DMS 273 treated with DMSO at 0.1 percent for 48 hours (cell line): Measurements from ENCODE around the gene ZNF280B.
"Not testable (repeated sequence)": the region's sequence is repeated elsewhere in the genome, so short reads cannot be mapped to it uniquely, and the experiment has no call there.

Experiments
- DNase-seq: peaks from one replicate; lab custom pipeline; 2025; lab: John Stamatoyannopoulos, UW

ZNF280B gene

DNA sequence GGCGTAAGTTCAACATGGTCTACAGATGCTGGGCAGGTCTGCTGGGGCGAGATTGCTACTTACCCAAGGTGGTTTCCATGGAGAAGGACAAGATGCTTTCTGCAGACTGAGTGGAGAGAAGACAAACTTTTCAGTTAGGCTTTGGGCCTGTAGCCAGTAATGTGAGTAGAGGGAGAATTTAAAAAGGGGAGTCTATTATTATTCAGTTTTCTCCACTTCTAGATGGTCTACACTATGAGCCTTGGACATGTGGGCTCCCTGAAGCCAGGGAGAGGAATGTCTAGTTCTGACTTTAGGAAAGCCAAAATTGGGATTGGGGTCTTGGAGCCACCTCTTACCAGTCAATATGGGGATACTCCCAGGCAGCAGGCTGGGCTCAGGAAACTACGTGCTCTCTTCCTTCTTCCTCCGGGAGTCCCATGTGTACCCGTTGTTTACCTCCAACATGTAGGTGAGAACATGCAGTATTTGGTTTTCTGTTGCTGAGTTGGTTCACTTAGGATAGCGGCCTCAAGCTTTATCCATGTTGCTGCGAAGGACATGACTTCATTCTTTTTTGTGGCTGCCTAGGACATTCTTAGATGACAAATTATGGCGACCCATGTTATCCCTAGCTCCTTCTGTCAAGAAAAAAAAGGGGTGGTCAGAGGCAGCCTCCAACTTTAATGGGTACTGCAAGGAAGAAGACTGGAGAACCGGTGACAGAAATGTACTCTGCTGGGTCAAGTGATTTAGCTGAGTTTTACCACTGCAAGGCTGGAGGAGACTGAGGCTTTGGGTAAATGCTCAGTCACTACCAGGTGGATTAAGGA, 26.3 kb upstream of the ZNF280B start:
- DNase-seq = no peak

DNA sequence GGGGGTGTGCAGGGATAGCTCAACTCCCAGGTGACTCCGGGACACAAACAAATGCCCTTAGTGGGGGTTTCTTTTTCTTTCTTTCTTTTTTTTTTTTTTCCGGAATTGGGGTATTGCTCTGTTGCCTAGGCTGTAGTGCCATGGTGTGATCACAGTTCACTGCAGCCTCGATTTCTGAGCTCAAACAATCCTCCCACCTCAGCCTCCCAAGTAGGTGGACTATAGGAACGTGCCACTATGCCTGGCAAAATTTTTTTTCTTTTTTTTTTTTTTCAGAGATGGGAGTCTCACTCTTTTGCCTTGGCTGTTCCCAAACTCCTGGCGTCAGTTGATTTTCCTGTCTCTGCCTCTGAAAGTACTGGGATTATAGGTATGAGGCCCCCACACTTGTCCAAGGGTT, 25.3 kb upstream of the ZNF280B start:
- DNase-seq = no peak

DNA sequence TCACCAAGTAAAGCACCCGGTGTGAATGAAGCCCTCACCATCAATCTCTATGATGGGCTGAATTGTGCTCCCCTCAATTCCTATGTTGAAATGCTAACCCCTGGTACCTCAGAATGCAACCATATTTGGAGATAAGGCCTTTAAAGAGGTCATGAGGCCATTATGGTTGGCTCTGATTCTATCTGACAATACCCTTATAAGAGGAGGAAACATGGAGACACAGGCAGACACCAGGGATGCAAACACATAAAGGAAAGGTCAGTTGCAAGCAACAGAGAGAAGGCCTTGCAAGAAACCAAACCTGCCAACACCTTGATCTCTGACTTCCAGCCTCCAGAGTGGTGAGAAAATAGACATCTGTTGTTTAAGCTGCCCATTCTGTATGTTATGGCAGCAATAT, 24.9 kb upstream of the ZNF280B start:
- no peak for DNase-seq

DNA sequence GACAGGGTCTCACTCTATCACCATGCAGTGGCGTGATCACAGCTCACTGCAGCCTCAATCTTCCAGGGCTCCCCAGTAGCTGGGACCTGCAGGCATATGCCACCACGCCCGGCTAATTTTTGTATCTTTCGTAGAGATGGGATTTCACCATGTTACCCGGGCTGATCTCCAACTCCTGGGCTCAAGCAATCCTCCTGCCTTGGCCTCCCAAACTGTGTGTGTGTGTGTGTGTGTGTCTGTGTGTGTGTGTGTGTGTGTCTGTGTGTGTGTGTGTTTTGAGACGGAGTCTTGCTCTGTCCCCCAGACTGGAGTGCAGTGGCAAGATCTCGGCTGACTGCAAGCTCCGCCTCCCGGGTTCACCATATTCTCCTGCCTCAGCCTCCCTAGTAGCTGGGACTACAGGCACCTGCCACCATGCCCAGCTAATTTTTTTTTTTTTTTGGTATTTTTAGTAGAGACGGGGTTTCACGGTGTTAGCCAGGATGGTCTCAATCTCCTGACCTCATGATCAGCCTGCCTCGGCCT, 24.1 kb upstream of the ZNF280B start:
- not testable (repeated sequence) for DNase-seq

DNA sequence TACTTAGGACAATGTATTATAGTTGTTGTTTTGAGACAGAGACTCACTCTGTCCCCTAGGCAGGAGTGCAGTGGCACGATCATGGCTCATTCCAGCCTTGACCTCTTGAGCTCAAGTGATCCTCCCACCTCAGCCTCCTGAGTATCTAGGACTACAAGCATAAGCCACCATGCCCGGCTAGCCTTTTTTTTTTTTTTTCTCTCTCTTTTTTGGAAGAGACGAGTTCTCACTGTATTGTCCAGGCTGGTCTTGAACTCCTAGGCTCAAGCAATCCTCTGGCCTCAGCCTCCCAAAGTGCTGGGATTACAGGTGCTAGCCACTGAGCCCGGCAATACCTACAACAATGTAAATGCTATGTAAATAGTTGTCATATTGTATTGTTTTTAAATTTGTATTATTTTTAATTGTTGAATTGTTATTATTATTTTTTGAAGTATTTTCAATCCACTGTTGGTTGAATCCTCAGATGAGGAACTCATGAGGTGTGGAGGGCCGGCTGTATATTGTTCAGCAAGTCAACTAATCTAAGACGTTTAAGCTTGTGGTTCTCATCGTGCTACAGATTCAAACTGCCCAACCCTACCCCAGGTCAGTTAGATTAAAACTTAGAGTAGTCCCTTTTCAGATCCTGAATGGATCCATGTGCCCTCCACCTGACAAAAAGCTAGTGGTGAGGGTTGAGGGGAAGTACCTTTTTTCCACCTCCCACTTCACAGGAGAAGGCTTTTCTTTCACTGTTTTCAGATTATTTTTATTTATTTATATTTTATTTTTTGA, 23.4 kb upstream of the ZNF280B start:
- no peak for DNase-seq

DNA sequence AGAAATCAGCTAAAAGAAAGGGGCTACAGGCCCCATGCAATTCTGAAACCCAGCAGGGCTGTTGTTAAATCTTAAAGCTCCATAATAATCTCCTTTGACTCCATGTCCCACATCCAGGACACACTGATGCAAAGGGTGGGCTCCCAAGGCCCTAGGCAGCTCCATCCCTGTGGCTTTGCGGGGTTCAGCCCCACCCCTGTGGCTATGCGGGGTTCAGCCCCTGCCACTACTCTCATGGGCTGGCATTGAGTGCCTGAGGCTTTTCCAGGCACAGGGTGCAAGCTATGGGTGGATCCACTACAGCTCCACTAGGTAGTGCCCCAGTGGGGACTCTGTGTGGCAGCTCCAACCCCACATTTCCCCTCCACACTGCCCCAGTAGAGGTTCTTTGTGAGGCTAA, 20.2 kb upstream of the ZNF280B start:
- DNase-seq = no peak

DNA sequence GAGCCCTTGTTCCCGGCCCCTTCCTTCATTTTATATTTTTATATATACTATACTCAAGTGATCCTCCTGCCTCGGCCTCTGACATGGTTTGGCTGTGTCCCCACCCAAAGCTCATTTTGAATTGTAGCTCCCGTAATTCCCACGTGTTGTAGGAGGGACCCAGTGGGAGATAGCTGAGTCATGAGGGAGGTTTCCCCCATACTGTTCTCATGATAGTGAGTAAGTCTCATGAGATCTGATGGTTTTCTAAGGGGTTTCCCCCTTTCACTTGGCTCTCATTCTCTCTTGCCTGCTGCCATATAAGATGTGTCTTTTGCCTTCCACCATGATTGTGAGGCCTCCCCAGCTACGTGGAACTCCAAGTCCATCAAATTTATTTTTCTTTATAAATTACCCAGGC, 18.8 kb upstream of the ZNF280B start:
- no peak for DNase-seq

DNA sequence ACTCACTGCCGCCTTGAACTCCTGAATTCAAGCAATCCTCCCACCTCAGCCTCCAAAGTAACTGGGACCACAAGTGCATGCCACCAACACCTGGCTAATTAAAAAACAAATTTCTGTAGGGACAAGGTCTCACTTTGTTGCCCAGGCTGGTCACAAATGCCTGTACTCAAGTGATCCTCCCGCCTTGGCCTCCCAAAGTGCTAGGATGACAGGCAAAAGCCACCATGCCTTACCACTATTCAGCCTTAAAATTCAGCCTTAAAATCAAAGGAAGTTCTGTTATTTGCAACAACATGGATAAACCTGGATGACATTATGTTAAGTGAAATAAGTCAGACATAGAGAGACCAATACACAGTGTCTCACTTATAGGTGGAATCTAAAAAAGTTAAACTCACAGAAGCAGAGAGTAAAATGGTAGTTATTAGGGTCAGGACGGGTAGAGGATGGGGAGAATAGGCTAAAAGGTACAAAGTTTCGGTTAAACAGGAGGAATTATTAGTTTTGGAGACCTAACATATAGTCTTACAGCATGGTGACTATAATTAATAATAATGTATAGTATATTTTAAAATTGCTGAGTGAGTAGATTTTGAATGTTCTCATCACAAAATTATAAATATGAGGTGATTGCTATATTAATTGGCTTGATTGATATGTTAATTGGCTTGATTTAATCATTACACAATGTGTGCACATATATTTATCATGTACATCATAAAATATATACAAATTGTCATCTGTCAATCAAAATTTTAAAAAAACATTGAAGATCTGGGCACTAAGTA, 17.8 kb upstream of the ZNF280B start:
- no peak for DNase-seq

DNA sequence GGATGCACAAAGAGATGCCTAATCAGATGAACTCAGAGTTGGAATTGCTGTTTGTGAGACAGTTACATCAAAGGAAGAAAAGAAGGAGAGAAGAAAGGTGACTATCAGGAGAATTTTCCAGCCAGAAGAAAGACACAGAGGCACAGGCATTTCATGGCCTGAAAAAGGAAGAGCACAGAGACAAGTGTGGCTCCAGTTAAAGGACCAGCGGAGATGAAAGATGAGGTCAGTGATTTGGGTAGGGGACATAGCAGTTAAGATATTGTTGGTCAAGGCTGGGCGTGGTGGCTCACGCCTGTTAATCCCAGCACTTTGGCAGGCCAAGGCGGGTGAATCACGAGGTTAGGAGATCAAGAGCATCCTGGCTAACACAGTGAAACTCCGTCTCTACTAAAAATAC, 15.0 kb upstream of the ZNF280B start:
- DNase-seq = no peak

DNA sequence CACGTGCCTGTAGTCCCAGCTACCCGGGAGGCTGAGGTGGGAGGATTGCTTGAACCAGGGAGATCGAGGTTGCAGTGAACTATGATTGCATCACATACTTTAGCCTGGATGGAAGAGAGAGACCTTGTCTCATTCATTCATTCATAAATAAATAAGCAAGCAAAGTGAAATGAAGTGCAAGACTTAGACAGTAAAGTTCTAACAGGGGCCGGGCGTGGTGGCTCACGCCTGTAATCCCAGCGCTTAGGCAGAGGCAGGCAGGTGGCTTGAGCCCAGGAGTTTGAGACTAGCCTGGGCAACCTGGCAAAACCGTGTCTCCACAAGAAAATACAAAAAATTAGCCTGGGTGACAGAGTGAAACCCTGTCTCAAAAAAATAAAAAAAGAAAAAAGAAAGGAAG, 13.1 kb upstream of the ZNF280B start:
- DNase-seq = no peak

DNA sequence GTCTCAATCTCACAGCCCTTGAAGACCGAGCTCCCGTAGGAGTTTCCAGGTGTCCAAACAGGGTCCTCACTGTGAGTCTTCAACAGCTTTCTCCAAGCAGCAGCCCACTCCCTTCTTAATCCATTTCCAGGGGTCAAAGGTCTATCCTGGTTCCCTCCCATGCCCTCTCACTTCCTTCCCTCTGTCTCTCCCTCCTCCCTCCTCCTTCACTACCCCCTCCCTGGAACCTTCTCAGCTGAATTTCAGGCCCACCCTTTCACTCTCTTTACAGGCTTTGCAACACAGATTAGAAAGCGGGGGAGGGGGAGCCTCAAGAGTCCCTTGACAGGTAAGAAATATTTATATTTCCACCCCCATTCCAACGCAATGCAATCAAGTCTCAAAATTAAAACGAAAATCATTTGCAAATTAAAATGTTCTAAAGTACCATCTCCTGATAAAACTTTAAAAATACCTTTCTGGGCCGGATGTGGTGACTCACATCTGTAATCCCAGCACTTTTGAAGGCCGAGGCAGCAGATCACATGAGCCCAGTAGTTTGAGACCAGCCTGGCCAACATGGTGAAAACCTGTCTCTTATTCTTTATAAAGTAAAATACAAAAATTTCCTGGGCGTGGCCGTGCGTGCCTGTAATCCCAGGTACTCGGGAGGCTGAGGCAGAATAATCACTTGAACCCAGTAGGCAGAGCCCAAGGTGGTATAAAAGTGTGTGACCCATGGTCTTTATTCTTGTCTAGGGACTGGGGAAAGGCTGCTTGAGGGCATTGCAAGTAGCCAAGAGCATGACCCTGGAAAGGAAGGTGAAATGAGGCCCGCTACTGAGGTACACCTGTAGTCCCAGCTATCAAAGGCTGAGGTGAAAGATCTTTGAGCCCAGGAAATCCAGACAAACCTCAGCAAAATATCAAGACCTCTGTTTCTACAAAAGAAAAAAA, 12.4 kb upstream of the ZNF280B start:
- no peak for DNase-seq

DNA sequence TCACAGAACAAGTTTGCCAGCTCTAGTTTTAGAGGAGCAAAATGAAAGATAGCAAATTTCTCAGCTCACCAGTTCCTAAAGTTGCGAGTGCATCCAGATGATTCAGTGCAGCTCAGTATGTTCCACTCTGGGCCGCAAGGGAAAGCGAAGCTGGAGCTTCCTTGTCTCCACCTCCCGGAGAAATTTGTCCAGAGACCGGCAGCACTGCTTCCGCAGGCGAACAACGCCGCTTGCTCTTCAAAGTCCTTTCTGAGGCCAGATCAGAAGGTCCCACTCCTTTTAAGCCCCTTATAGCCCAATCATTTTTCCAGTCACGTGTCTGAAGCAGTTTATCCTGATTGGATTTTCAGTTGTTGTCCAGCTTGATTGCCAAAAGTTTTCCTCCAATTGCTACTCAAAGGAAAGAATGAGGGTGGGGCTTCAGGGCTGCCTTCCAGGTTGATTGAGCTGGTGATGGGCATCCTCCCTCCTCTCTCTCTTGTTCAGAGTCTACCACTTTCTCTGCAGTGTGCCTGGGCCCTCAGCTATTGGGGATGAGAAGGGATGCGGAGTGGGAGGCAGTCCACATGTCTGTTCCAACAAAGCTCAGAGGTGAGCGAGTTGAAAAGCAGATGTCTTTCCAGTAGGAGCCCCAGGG, 11.6 kb upstream of the ZNF280B start, which contains the start of gene ZNF280A:
Gene ZNF280A (minus strand): TSS at position 251 of the 637 bp plus-strand sequence. CDS start 4,640 bp downstream, outside the sequence.
- DNase-seq = no peak

DNA sequence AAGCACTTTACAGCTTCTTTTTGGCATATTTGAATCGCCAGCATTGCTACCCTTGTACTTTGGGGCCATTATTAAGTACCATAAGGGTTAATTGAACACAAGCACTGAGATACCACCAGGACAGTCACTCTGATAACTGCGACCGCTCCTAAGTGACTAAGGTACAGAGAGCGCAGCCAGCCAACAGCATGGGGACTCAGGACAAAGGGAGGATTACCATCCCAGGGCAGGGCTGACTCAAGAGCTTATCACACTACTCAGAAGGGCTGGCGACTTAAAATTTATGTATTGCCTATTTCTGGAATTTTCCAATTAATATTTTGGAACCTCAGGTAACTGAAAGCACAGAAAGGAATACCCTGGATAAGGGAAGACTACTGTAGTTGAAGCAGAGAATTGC, 11.0 kb upstream of the ZNF280B start:
- DNase-seq = no peak

DNA sequence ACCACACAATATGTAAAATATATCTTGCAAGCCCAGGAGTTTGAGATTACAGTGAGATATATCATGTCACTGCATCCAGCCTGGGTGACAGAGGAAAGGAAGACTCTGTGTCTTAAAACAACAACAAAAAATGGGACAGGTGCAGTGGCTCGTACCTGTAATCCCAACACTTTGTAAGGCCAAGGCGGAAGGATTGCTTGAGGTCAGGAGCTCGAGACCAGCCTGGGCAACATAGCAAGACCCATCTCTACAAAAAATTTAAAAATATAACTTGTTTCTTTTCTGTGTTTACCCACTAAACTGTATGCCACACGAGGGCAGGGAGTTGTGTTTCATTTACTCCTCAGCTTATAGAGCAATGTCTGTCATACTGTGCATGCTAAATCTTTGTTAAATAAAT, 8.4 kb upstream of the ZNF280B start:
- no peak for DNase-seq

DNA sequence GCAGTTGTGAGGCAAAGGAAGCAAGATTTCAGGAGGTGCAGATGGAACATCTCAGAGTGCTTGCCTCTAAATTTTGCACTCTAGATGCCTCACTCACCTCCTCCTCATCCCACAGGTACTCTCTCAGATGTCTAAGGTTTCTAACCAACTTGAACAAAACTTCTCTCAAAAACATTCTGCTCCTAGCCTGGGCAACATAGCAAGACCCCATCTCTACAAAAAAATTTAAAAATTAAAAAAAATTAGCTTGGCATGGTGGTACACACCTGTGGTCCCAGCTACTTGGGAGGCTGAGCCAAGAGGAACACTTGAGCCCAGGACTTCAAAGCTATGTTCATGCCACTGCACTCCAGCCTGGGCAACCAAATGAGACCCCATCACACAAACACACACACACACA, 7.3 kb upstream of the ZNF280B start:
- no peak for DNase-seq

DNA sequence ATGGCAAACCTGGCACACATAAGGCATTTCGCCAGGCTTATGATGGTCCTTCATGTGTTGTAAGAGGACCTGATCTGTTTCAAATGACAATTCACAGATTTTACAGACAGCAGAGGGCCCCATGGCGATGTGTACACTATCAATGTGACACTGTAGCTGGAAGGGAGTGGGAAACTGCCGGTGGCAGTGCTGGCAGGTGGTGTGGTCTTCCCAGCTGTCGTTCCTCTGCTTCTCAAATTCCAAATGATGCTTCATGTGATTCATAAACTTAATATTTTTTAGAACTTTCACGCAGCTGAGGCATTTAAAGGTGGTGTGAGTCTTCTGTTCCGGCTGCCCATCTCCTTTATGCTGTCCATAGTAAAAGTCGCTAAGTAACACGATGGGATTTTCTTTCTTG, 5.9 kb upstream of the ZNF280B start:
- DNase-seq = not testable (repeated sequence)

DNA sequence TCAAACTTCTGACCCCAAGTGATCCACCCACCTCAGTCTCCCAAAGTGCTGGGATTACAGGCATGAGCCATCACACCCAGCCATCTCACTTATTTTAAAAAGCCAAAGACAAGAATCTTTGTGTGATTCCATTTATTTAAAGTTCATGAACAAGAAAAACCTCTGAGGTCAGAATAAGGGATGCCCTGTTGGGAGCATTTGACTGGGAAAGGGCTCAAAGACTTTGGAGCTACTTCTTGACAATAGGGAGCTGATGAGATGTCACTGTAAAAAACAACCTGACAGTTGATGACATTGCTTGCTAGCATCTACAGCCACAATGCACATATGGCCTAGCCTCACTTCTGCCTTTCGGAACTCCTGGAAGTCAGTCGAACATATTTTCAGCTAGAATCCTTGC, 5.1 kb upstream of the ZNF280B start:
- DNase-seq = no peak

DNA sequence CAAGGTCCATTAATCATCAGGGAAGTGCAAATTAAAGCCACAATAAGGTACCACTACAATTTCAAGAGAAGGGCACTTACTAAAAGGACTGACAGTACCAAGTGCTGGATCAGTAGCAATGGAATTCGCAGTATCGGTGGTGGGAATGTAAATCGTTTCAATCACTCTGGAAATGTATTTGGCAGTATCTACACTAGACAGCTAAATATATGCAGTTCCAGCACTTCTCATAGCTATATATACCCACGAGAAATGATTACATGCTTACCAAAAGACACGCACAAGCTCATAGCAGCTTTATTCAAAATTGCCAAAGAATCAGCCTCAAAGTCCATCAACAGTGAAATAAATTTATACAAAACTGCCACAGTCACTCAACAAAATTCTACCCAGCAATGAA, 4.4 kb upstream of the ZNF280B start:
- no peak for DNase-seq

DNA sequence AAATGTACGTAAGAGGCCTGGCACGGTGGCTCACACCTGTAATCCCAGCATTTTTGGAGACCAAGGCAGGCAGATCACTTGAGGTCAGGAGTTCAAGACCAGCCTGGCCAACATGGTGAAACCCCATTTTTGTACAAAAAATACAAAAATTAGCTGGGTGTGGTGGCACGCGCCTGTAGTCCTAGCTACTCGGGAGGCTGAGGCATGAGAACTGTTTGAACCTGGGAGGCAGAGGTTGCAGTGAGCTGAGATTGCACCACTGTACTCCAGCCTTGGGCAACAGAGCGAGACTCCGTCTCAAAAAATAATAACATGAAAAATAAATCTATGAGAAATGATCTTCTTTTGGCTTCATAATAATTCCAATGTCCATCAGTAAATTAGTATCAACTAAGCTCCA, 2.3 kb upstream of the ZNF280B start:
- not testable (repeated sequence) for DNase-seq

DNA sequence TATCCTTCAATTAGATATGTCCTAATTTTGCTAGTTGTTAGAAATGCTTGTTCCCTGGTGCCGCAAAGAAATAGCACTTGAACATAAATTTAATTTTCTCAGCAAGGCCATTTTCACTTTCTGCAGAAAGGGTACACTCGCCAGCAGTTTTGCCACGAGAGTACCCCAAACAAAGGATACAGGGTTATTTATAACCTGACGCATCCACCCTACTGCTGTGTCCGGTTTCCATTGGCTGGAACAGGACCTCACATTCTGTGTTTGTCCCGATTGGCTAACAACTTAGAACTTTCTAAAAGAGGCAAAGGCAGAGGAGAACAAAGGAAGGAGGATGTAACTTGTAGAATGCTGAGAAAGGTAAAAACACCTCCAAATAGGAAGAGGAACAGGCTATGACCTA, 1.4 kb upstream of the ZNF280B start:
- DNase-seq = not testable (repeated sequence)
